Measurements from ENCODE around the gene DEDD2.

DEDD2 gene

GRCh38 chr19:42226886-42227285 lies 9.4 kb upstream of the DEDD2 start:
- DNase-seq: no peak

GRCh38 chr19:42225718-42226292 lies 8.3 kb upstream of the DEDD2 start:
- no peak for DNase-seq

GRCh38 chr19:42224940-42225717 lies 7.7 kb upstream of the DEDD2 start:
- DNase-seq: no peak

- DNase-seq: no peak
Observed at GRCh38 chr19:42220751-42221097, 3.2 kb upstream of the DEDD2 start.

- DNase-seq: peak; percentile 91
Observed at GRCh38 chr19:42219812-42220750, 2.6 kb upstream of the DEDD2 start, which contains the start of gene ZNF526. Gene ZNF526 (plus strand): TSS chr19:42220312. CDS start chr19:42224404, 4,092 bp downstream.

- DNase-seq: no peak
Observed at GRCh38 chr19:42216653-42217519, 591 bp downstream of the DEDD2 start.

- no peak for DNase-seq
Observed at GRCh38 chr19:42214810-42215485, 2.5 kb downstream of the DEDD2 start.

- DNase-seq: no peak
Observed at GRCh38 chr19:42212886-42213285, 4.6 kb downstream of the DEDD2 start.

GRCh38 chr19:42208612-42209011 lies 8.9 kb downstream of the DEDD2 start:
- no peak for DNase-seq

- no peak for DNase-seq
Observed at GRCh38 chr19:42207767-42208271, 9.7 kb downstream of the DEDD2 start.

GRCh38 chr19:42206871-42207755 lies 10.4 kb downstream of the DEDD2 start:
- DNase-seq: no peak

GRCh38 chr19:42204664-42205063 lies 12.8 kb downstream of the DEDD2 start:
- DNase-seq: no peak

GRCh38 chr19:42203700-42204099 lies 13.8 kb downstream of the DEDD2 start:
- DNase-seq: no peak

- no peak for DNase-seq
Observed at GRCh38 chr19:42202290-42202880, 15.1 kb downstream of the DEDD2 start.

- no peak for DNase-seq
Observed at GRCh38 chr19:42201489-42202289, 15.8 kb downstream of the DEDD2 start.

- no peak for DNase-seq
Observed at GRCh38 chr19:42200116-42200715, 17.3 kb downstream of the DEDD2 start.

GRCh38 chr19:42199440-42200115 lies 17.9 kb downstream of the DEDD2 start:
- DNase-seq: no peak

Measured in NCI-H2107 (cell line).